HG03280 (cell line): ENCODE measurements around the gene ZNRF3.

Source experiments
- ATAC-seq: cut with Tn5 transposase; IDR thresholded peaks from one replicate; pipeline ENCODE4 v1.9.1; 2021; ENCODE audit warnings: mild to moderate bottlenecking, moderate library complexity; ENCODE audit not compliant: unreplicated experiment

The ZNRF3 gene

DNA sequence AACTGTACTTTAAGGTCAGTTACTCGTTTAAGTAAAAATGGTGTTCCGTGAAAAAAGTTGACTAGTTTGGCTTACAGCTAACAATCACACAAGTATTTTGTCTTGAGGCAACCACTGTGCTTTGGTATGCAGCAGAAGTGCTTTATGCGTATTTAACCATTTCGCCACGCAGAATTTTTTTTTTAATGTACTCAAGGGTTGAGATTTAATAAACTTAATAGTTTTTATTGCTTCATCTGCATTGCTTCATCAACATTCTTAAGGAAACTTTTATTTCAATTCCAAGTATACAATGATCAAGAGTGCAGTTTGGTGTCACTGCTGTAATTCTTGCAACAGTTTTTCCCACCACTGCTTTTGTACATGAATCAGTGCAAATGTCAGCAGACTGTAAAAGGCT lies 66.4 kb downstream of the ZNRF3 start:
- no peak for ATAC-seq

DNA sequence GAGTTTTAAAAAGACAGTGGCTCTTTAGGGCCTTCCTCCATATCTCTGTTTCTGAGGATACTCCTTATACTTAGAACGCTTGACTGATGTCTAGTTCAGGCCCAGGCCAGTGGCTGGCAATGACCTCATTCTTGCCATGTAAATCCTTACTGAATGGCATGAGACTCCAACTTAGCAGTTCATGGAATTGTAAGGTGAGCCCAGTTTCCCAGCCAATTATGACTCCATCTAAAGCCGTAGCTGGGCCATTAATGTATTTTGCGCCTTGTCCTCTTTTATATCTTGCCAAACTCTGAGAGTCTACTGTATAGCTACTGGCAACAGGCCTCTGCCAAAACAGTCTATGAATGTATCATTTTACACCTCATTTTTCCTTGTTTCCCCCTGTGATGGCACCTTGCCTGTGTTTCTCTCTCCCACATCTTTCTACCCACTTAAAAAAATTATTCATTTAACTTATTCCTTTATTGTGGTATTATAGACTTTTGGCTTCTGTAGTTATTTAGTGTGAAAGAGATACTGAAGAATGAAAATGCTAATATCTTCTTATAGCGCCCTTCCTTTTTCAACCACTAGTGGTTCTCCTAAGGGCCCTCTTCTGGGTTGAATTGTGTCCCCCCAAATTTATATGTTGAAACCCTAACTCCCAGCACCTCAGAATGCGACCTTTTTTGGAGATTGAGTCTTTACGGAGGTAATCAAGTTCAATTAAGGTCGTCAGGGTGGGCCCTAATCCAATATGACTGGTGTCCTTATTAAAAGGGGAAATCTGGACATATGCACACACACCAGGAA lies 67.4 kb downstream of the ZNRF3 start:
- no peak for ATAC-seq

DNA sequence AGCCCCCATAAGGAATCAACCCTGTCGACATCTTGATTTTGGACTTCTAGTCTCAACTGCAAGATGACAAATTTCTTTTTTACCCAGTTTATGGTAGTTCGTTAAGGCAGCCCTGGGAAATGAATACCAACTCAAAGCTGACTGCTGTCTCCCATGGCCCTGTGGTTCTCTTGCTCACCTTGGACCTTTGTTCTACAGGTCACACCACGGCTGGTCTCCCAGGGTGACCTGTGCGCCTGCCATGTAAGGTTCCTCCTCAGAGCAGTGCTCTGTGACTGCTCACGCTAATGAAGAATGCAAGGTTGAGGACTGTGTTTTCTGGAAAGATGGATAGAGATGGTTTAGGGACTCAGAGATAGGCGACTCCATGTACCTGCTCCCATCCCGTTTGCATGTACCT lies 68.2 kb downstream of the ZNRF3 start:
- ATAC-seq, result no peak

DNA sequence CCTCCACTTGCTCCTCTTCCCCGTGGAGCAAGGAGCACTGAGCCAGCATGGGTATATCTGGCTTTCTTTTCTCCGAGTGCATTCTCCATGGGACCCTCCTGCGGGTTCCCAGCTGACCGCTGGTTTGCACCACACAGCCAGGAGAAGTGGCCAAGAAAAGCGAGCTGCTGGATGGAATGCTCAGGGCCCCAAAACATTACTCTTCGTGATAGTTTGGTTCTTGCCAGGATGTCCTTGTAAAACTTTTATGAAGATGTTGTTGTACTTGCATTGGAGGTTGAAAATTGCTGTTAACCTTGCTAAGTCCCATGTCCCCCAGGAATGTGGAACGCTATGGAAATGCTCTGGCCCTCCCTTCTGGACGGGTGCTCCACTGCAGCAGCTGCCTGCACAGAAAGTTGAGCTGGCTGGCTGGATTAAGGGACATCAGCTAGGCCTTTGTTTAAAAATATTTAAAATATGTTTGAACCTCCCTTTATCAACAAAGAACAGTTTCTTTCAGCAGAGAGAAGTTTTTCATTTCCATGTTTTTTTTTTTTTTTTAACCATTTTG lies 68.7 kb downstream of the ZNRF3 start:
- no peak for ATAC-seq

DNA sequence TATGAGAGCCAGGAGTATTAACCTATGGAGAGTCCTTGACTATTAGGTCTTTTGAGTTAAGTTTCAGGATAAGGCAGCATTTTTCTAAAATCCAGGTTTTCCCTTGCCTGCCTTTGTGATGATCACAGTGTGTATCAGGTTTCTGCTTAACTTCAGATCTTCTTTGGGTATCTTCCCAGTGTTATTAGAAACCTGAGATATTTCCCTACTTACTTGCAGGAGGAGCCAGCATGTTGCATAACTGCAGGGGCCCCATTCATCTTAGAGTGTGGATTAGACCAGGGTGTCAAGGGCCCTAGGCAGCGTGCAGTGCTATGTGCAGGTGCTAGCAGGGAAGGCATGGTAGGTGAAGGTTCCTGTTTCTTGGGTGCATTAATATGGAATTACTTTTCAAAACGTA lies 69.5 kb downstream of the ZNRF3 start:
- no peak for ATAC-seq

DNA sequence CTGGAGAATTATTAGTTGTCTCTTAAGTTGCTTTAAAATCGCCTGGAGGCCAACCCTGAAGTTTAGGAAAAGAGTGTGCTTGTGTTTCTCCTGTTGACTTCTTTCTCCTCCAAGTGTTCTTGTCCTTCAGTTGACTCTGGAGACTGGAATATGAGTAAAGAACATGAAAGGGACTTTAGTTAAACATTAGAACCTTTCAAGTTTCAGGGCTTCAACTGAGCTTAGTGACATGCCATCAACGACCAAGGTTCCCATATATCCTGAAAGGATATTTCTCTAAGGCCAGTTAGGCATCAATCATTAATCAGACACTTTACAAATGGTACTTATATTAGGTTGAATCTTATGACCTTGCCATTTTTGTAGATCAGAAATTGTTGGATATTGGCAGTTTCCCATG lies 70.0 kb downstream of the ZNRF3 start:
- no peak for ATAC-seq

DNA sequence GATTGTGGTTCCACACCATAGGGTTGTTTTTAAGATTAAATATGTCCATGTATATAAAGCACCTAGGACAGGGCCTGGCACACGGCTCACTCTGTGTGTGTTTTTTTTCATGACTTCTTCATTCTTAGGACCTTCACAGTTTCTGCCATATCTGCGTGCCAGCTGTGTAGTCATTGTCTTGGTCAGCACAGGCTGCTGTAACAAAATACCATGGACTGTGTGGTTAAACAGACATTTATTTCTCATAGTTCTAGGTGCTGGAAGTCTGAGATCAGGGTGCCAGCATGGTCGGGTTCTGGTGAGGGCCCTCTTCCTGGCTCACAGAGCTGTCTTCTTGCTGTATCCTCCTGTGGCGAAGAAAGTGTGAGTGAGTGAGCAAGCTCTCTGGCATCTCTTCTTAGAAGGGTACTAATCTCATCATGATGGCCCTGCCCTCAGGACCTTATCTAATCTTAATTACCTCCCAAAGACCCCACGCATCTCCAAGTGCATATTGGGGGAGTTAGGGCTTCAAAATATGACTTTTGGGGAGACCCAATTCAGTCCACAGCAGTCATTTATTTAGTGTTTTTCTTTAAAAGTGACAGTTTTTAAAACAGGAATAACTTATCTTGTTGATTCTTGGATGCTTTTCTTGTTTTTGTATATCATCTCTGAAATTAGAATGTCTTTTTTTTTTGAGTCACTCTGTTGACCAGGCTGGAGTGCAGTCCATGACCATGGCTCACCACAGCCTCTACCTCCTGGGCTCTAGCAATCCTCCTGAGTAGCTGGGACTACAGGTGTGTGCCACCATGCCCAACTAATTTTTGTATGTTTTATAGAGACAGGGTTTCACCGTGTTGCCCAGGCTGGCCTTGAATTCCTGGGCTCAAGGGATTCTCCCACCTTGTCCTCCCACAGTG lies 70.9 kb downstream of the ZNRF3 start:
- ATAC-seq, result no peak

DNA sequence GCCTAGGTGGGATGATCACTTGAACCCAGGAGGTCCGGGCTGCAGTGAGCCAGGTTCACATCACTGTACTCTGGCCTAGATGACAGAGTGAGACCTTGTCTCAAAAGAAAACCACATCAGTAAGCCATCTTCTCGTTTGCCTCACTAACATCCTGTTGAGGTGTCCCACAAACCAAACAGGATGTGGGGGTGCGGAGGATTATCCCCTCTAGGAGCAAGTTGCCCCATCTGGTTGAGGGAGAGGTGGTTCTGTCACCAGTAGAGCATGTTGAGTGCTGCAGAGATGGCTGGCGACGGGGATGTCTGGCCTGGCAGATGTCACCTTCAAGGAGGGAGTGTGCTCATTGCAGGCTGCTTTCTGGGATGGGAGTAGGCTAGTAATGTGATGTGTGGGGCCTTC lies 72.4 kb downstream of the ZNRF3 start:
- no peak for ATAC-seq

DNA sequence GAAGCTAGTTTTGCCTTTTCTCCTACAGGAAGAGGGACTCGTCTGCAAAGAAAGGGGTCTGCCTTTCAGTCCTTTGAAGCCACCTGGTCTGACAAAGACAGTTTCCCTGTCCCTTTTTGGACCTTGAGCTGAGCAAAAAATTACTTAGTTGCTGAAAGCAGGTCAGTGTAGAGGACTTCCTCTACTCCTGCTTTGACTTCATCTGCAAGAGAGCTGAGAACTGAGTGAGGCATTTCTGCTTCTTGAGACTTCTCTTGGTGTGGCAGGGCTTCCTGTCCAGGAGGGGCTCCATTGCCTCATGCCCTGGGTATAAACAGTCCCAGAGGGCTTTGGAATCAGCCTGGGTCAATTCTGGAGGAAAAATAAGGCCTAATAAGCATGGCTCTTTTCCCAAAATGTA lies 73.1 kb downstream of the ZNRF3 start:
- ATAC-seq, result no peak

DNA sequence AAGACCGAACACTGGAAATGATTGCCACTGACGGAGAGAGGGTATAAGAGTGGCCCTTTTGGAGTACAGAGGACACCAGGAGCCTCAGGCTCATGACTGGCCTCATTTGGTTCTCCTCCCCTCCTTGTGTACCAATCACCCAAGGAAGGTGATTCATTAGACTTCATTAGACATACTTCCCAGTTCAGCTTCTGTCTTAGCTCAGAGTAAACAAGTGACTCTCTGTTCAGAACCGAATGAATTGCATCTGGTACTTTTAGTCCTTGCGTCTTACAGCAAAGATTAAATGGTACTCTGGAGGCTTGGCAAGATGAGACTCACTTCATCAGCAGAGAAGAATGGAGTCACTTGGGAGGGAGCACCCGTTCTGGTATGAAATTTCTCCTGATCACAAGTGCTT lies 75.2 kb downstream of the ZNRF3 start:
- no peak for ATAC-seq

DNA sequence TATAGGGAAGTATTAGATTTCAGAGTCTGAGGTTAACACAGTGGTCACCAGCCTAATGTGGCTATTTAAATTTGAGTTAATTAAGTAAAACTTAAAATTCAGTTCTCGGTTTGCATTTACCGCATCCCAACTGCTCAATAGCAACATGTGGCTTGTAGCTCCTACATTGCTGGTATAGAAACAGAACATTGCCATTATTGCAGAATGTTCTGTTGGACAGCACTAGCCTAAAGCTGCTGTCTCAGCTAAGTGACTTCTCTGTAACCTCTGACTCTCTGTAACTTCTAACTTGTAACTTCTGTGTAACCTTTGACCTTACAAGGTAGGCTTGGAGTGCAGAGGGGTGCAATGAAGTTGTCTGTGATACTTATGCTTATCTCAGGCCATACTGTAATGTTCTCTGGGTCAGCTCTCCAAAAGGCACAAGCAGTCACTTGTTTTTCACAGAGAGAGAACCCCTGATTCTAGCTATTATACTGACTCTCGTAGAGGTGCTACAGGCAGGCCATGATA lies 78.7 kb downstream of the ZNRF3 start:
- ATAC-seq, result no peak

DNA sequence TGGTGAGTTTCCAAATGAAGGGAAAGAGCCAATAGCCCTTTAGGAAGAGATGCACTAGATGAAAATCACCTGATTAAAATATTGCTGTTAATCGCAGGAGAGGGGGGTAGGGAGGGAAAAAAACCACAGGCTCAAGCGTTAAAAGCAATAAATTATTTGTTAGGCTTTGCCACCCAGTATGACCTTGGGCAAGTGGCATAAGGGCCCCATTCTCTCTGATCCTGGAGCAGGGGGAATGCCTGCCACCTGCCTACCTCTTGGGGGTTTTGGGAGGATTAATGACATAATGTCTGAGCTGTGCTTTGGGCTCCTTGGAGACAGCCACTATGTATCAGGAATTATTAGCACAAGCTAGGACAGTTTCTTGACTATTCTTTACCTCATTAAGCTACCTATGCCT lies 80.0 kb downstream of the ZNRF3 start:
- ATAC-seq, result no peak

DNA sequence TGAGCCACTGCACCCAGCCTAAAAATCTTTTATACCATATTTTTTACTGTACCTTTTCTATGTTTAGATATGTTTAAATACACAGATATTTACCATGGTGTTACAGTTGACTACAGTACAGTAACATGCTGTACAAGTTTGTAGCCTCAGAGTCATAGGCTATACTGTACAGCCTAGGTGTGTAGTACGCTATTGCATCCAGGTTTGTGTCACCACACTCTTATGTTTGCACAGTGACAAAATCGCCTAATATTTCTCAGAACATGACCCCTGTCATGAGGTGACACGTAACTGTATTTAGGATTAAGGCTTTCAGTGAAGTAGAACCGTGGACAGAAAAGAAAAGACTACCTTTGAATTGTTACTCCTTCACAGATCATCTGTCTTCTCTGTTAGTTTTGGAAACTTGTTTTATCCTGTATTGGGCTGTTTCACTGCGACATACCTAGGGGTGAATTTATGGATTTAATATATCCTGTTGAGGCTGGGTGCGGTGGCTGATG lies 83.8 kb downstream of the ZNRF3 start:
- no peak for ATAC-seq

DNA sequence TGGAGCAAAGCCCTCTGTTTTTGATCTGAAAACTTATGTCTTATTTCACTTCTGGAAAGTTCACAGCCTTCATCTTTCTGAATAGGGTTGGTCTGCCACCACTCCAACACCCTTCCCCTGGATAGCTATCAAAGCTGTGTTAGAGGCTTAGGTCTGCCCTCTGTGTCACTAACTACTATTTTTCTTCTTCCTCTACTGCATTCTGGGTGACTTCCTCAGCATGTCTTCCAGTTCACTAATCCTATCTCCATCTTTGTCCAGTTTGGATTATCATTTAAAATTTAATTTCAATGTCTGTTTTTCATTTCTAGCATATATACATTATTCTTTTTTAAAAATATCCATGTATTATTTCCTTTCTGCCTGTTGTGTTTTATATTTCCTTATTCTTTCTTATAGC lies 84.6 kb downstream of the ZNRF3 start:
- ATAC-seq, result no peak

DNA sequence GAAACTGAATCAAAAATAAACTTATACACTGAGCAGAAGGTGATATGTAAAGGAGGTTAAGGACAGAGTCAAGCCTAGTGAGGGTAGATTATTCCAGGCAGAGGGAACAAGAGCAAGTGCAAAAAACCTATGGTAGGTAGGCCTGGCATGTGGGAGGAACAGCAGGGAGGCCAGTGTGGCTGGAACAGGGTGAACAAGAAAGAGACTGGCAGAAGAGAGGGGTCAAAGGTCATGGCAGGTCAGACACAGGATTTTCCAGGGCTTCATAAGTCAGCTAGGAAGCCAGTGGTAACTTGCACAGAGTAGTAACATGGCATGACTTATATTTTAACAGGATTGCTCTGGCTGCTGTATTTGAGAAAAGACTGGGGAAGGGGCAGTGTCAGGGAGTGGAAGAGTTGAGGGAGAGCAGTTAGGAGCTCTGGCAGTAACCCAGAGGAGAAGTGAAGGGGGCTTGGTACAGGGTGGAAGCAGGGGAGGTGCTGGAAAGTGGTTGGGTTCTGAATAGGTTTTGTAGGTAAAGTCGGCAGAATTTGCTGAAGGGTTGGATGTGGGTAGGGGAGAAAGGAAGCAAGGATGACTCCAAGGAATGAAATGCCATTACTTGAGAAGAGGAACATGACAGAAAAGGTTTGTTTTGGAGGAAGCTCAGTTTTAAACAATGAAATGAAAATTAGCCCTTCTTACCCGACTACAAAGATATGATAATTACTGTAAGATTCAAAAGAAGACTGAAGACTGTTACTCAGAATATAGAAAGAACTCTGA lies 86.2 kb downstream of the ZNRF3 start:
- no peak for ATAC-seq

DNA sequence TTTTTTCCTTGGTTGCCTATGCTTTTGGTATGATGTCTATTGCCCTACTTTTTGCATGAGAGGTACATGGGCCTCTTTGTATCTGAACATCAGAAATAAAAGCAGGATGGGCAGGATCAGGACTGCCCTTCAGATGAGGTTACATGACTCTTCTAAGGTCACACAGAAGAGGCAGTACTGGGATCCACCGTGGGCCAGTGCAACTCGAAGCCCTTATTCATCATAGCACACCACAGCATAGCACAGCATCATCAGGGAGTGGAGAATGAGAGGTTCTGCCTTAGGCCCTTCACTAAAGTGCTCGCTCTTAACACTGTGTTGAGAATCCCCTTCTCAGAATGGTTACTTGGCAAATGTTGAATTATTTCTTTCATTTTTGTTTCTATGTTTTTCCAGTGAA lies 90.0 kb downstream of the ZNRF3 start:
- no peak for ATAC-seq

DNA sequence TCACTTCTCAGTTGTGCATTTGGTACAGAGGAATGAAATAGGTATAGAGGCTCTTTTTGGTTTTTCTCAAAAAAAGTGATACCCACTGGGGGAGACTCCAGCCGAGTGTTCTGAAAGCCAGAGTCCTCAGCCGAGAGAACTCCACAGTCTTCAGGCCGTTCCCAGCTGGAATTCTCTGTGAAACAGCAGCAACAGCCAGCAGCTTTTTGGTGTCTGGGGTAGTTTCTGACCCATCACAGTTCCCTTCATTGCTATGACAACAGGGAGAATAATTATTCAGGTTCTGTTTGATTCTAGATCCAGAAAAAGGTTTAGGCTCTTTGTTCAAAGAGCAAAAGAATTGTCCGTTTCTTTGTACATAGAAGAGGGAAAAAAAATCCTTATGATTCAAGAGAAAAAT lies 93.7 kb downstream of the ZNRF3 start:
- no peak for ATAC-seq

DNA sequence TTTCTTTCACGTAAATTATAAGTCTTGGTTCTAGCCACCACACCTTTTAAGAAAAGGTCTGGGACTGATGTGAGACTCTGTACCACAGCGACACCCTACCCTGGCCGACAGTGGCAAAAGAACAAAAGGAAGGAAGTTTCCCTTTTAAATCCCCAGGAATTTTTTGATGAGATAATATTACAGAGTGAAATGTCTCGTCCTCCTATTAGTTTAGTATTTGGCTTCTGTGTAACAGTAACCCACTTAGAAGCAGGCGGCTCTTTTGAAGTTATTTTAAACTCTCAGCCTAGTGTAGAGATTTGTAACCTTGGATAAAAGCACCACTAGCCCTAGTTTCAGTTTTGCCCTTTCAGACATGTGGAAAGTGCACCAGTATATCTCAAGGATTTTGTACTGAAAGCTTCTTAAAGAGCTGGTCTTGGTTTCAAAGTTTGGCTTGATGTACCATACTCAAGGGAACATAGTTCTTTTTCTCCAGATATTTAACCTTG lies 94.2 kb downstream of the ZNRF3 start:
- ATAC-seq, result no peak

DNA sequence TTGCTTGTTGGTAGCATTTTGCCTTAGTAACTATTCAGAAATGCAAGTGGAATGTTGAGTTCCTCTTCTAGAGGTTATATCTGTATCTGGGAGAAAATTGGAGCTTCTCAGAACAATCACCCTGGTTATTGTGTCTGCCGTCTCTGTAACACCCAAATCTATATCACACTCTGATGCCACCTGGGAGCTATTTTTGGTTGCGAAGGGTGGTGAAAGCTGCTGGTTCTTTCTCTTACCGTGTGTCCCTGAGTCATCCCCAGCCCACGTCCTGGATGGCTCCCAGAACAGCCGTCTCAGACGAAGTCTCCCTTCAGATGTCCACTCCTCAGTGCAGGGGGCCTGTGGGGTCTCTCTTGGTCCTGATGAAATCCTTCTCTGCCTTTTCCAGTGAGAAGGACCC lies 94.8 kb downstream of the ZNRF3 start:
- no peak for ATAC-seq
